B cell (primary cell): ENCODE data around the gene DYNLL1. TPM values are rescaled to one million over a fixed set of nuclear protein-coding genes. Genes with fewer than 3 reads are reported as not detected.
"Not testable (repeated sequence)": the region's sequence is repeated elsewhere in the genome, so short reads cannot be mapped to it uniquely, and the experiment has no call there.

Experiments
- ATAC-seq: fragments of 200-7000 bp; cut with Tn5 transposase; one replicate; pipeline ENCODE4 v1.10.0; 2021; ENCODE audit warnings: low read depth, mild to moderate bottlenecking, moderate number of reproducible peaks, moderate library complexity
- CTCF ChIA-PET: fragments of 350-600 bp; sonication (Branson Sonifier 250); formaldehyde crosslinking; loops from one replicate; lab custom pipeline; 2021; ENCODE audit warnings: antibody characterized with exemption, inconsistent platforms; lab: Charles Lee
- POLR2A ChIA-PET: fragments of 350-600 bp; sonication (Branson Sonifier 250); formaldehyde crosslinking; loops from one replicate; lab custom pipeline; 2021; ENCODE audit warnings: antibody characterized with exemption; lab: Charles Lee
- DNase-seq: peaks from one replicate; pipeline ENCODE4 v3.0.0; 2013
- H2AFZ ChIP-seq: 2 replicates; pipeline ENCODE4 v1.6.1; 2012; ENCODE audit warnings: mild to moderate bottlenecking, low read depth, low read length; ENCODE audit not compliant: insufficient read depth, poor library complexity, severe bottlenecking
- H3K27ac ChIP-seq, 2 donors: 1 replicate in 1 of 2; 2 replicates in 1 of 2; pipeline ENCODE4 v1.5.1; 2012 to 2013; ENCODE audit warnings: low read length in 2 of 2, mild to moderate bottlenecking in 2 of 2, moderate library complexity in 1 of 2
- H3K27me3 ChIP-seq, 4 experiments: fragments of 200-600 bp in 1 of 4; sonication (generic) in 1 of 4; replicated peaks in 1 of 4; 1 replicate in 2 of 4; 2 replicates in 2 of 4; pipeline versions ENCODE4 v1.6.1 to v1.7.0; 2013 to 2016; ENCODE audit warnings: low read length in 3 of 4, mild to moderate bottlenecking in 2 of 4, mixed read lengths in 1 of 4, moderate library complexity in 1 of 4; ENCODE audit not compliant: insufficient read depth in 4 of 4, control insufficient read depth in 3 of 4; ENCODE audit errors: control extremely low read depth in 1 of 4
- H3K36me3 ChIP-seq, 2 experiments: replicated peaks in 1 of 2; 1 replicate in 1 of 2; 2 replicates in 1 of 2; pipeline versions ENCODE4 v1.6.1 to v1.7.1; 2013; ENCODE audit warnings: low read length in 1 of 2; ENCODE audit not compliant: insufficient read depth in 2 of 2, control insufficient read depth in 1 of 2; ENCODE audit errors: control extremely low read depth in 1 of 2, extremely low read depth in 1 of 2
- H3K4me1 ChIP-seq, 2 donors: fragments of 200-600 bp in 1 of 2; sonication (generic) in 1 of 2; 1 replicate in 1 of 2; 2 replicates in 1 of 2; pipeline versions ENCODE4 v1.5.1 to v1.6.1; 2013 to 2017; ENCODE audit warnings: low read length in 2 of 2; ENCODE audit not compliant: control insufficient read depth in 2 of 2, insufficient read depth in 2 of 2
- H3K4me2 ChIP-seq: replicated peaks from 2 replicates; pipeline ENCODE3; 2012; ENCODE audit warnings: mild to moderate bottlenecking, low read depth, low read length; ENCODE audit not compliant: poor library complexity, severe bottlenecking
- H3K4me3 ChIP-seq, 5 experiments: fragments of 200-600 bp in 1 of 5; sonication (generic) in 1 of 5; 1 replicate in 3 of 5; 2 replicates in 2 of 5; pipeline versions ENCODE4 v1.5.1 to v1.7.0; 2011 to 2016; ENCODE audit warnings: low read length in 4 of 5, mild to moderate bottlenecking in 4 of 5, low read depth in 2 of 5, control low read depth in 1 of 5, moderate library complexity in 1 of 5; ENCODE audit not compliant: insufficient read depth in 1 of 5; ENCODE audit errors: control extremely low read depth in 1 of 5, extremely low read depth in 1 of 5
- H3K79me2 ChIP-seq: fragments of 200-600 bp; sonication (generic); one replicate; pipeline ENCODE4 v1.6.0; 2016; ENCODE audit warnings: low read length; ENCODE audit not compliant: control insufficient read depth, insufficient read depth
- H3K9ac ChIP-seq: fragments of 200-600 bp; sonication (generic); 2 replicates; pipeline ENCODE4 v1.6.1; 2017; ENCODE audit warnings: mild to moderate bottlenecking, low read length, moderate library complexity
- H3K9me3 ChIP-seq, 3 donors: one replicate each; pipeline versions ENCODE4 v1.6.1 to v1.7.1; 2013; ENCODE audit warnings: low read length in 2 of 3; ENCODE audit not compliant: control insufficient read depth in 2 of 3, insufficient read depth in 1 of 3; ENCODE audit errors: control extremely low read depth in 1 of 3
- H4K20me1 ChIP-seq: 2 replicates; pipeline ENCODE4 v1.6.0; 2012; ENCODE audit warnings: mild to moderate bottlenecking, low read length; ENCODE audit not compliant: insufficient read depth, control insufficient read depth, poor library complexity, severe bottlenecking
- H3K27ac Mint-ChIP-seq: one replicate; pipeline ENCODE4 v1.8.0; 2021; ENCODE audit warnings: mixed read lengths
- H3K27me3 Mint-ChIP-seq: one replicate; pipeline ENCODE4 v1.8.0; 2021; ENCODE audit warnings: mixed read lengths
- H3K4me1 Mint-ChIP-seq: one replicate; pipeline ENCODE4 v1.8.0; 2021; ENCODE audit warnings: mixed read lengths
- H3K4me3 Mint-ChIP-seq: one replicate; pipeline ENCODE4 v1.8.0; 2021; ENCODE audit warnings: mixed read lengths
- H3K9me3 Mint-ChIP-seq: one replicate; pipeline ENCODE4 v1.8.0; 2022; ENCODE audit warnings: mixed read lengths; ENCODE audit not compliant: insufficient read depth
- CTCF ChIP-seq: fragments of 200-600 bp; IDR thresholded peaks from one replicate; pipeline ENCODE4 v1.8.0; 2022; ENCODE audit warnings: antibody characterized with exemption, mild to moderate bottlenecking
- EZH2 ChIP-seq: IDR thresholded peaks from 2 replicates; pipeline ENCODE4 v1.6.1; 2012; ENCODE audit warnings: borderline replicate concordance, low read depth, mild to moderate bottlenecking, moderate library complexity, low read length; ENCODE audit not compliant: insufficient read depth, poor library complexity, severe bottlenecking
- WGBS: methylation state at CpG from one replicate; pipeline ENCODE4 v1.1.5; 2013; ENCODE audit warnings: missing lambda C conversion rate; ENCODE audit not compliant: insufficient coverage; 5-methylcytosine and 5-hydroxymethylcytosine counted together
- intact Hi-C: fragments of 100-400 bp; cut with micrococcal nuclease; formaldehyde crosslinking; loops from one replicate; pipeline ENCODE4 v1.10.0; 2022
- polyA plus RNA-seq: library from polyadenylated mRNA; depleted of rRNA; stranded (reverse); fragments of >200 nt; gene quantifications from 2 replicates; pipeline ENCODE4 v1.2.3, GENCODE V29; 2012
- total RNA-seq, 2 donors: library from RNA; stranded (reverse); fragments of 120-200 nt in 1 of 2; gene quantifications; 1 replicate in 1 of 2; 2 replicates in 1 of 2; pipeline versions ENCODE4 v1.2.3 to v1.2.4, GENCODE V29; 2013 to 2022

The DYNLL1 gene
- total and polyA plus RNA-seq, 2 donors (not counting 1 experiment from before 2014, with no cell fraction given), result 116 to 132 TPM

- Histone ChIP-seq H3K27ac (peak overlapping the region; percentile 75 to 86), H3K4me1 (peaks cover 8 to 18% of the 10 kb centered on the region in 2 donors), H4K20me1 (peaks cover 6% of the 10 kb centered on the region), H2AFZ (peak overlapping the region; percentile 98), H3K4me3 (peak overlapping the region; percentile 69 to 93 (median 88)), H3K9ac (peak overlapping the region; percentile 75), H3K4me2 (peak overlapping the region; percentile 82), H3K9me3 (no peaks in the 10 kb centered on the region), H3K27me3 (no peaks in the 10 kb centered on the region), H3K79me2 (peaks cover 28% of the 10 kb centered on the region), H3K36me3 (peaks cover 0 to 1% of the 10 kb centered on the region in 2 experiments)
- peaks cover 26% of the 10 kb centered on the region for H3K4me1 Mint-ChIP-seq
- WGBS, result 34% methylated on average over 7 of the region's 19 CpGs
- DNase-seq (peak; percentile 44), ATAC-seq (no peak)
- H3K9me3 Mint-ChIP-seq, result no peaks in the 10 kb centered on the region
- H3K27ac Mint-ChIP-seq, result peak overlapping the region; percentile 99
- H3K27me3 Mint-ChIP-seq, result no peaks in the 10 kb centered on the region
- peak overlapping the region; percentile 100 for H3K4me3 Mint-ChIP-seq
- CTCF ChIA-PET, result interaction anchor here (1.6 kb wide), 1 partner anchor 34 kb away, joined by 8 read pairs; the partner anchor contains the start of gene DYNLL1
- intact Hi-C loops, result loop anchor here (1.0 to 2.0 kb wide), 3 partner anchors 35 to 599 kb away; partner anchors contain the start of gene SRSF9
- POLR2A ChIA-PET, result interaction anchor here (1.1 kb wide), 1 partner anchor 51 kb away, joined by 6 read pairs; the partner anchor contains the start of gene POP5
- no peak for TF ChIP-seq CTCF
- TF ChIP-seq EZH2, result no peak
These were observed 33.9 kb downstream of the DYNLL1 start for GRCh38 chr12:120529641-120530417.

GRCh38 chr12:120530418-120530761 lies 34.5 kb downstream of the DYNLL1 start:
- H3K9ac ChIP-seq, result peak overlapping the region; percentile 75
- H3K4me1 ChIP-seq, result peaks cover 12 to 24% of the 10 kb centered on the region in 2 donors
- H3K27me3 ChIP-seq, H3K36me3 ChIP-seq, H3K4me3 ChIP-seq, CTCF ChIA-PET, H3K27me3 Mint-ChIP-seq, H3K9me3 ChIP-seq, H3K9me3 Mint-ChIP-seq, ATAC-seq, POLR2A ChIA-PET, H3K27ac Mint-ChIP-seq, DNase-seq, H3K27ac ChIP-seq, intact Hi-C loops: not testable (repeated sequence)
- H3K4me3 Mint-ChIP-seq, result peak overlapping the region; percentile 100
- peaks cover 31% of the 10 kb centered on the region for H3K4me1 Mint-ChIP-seq
- H2AFZ ChIP-seq, result peak overlapping the region; percentile 98
- peak overlapping the region; percentile 82 for H3K4me2 ChIP-seq
- H3K79me2 ChIP-seq, result peaks cover 34% of the 10 kb centered on the region
- H4K20me1 ChIP-seq, result peaks cover 11% of the 10 kb centered on the region
